AG04449 (cell line): ENCODE data around the gene SYNC.
A peak's percentile ranks its signal among the peaks of the same experiment; 100 is the strongest.

Experiments
- CTCF ChIA-PET: fragments of 350-600 bp; formaldehyde crosslinking; extraction: SDS; loops from one replicate; lab custom pipeline; 2021; ENCODE audit warnings: antibody characterized with exemption; lab: Yijun Ruan, JAX
- POLR2A ChIA-PET: fragments of 400-600, 350-600 bp; formaldehyde crosslinking; extraction: SDS; loops from one replicate; lab custom pipeline; 2020; ENCODE audit warnings: antibody characterized with exemption, inconsistent platforms; lab: Yijun Ruan, JAX
- DNase-seq: peaks from one replicate; pipeline ENCODE4 v3.0.0-alpha.2; 2010; ENCODE audit warnings: low read depth, low spot score
- H3K4me3 ChIP-seq: 2 replicates; pipeline ENCODE4 v1.5.1; 2011; ENCODE audit warnings: low read depth, mild to moderate bottlenecking, control low read depth, low read length
- TF ChIP-seq, protein P1 (sequence below): IDR thresholded peaks from one replicate; pipeline ENCODE4 v1.5.1; 2011; ENCODE audit warnings: mild to moderate bottlenecking, moderate library complexity, low read length, control low read depth, inconsistent platforms; ENCODE audit not compliant: insufficient read depth; ENCODE audit errors: missing control alignments

Gene SYNC

DNA sequence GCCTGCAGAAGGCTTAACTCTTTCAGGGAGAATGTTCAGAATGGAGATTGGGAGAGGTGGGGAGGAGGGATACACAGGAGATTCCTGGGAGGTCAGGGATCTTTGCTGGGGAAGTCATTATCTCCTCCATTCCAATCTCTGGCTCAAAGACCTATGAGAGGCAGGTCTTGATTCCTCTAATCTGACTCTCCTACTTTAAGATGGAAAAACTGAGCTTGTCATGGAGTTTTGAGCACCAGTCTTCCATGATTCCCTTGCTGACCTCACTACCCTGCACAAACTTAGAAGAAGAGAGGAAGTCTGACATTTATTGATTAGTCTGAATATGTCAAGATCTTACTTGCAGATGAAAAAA lies 41.5 kb upstream of the SYNC start:
- TF ChIP-seq, protein P1, sequence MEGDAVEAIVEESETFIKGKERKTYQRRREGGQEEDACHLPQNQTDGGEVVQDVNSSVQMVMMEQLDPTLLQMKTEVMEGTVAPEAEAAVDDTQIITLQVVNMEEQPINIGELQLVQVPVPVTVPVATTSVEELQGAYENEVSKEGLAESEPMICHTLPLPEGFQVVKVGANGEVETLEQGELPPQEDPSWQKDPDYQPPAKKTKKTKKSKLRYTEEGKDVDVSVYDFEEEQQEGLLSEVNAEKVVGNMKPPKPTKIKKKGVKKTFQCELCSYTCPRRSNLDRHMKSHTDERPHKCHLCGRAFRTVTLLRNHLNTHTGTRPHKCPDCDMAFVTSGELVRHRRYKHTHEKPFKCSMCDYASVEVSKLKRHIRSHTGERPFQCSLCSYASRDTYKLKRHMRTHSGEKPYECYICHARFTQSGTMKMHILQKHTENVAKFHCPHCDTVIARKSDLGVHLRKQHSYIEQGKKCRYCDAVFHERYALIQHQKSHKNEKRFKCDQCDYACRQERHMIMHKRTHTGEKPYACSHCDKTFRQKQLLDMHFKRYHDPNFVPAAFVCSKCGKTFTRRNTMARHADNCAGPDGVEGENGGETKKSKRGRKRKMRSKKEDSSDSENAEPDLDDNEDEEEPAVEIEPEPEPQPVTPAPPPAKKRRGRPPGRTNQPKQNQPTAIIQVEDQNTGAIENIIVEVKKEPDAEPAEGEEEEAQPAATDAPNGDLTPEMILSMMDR: no peak
- ChIA-PET POLR2A (no interaction called here), CTCF (interaction anchor here (0.9 to 1.5 kb wide), 4 partner anchors 15 to 33 kb away, joined by 4 to 6 read pairs (median 4); no protein-coding TSS in a partner anchor)
- no peak overlapping the region; the same call in 1 of the 2 replicates for H3K4me3 ChIP-seq
- no peak for DNase-seq

DNA sequence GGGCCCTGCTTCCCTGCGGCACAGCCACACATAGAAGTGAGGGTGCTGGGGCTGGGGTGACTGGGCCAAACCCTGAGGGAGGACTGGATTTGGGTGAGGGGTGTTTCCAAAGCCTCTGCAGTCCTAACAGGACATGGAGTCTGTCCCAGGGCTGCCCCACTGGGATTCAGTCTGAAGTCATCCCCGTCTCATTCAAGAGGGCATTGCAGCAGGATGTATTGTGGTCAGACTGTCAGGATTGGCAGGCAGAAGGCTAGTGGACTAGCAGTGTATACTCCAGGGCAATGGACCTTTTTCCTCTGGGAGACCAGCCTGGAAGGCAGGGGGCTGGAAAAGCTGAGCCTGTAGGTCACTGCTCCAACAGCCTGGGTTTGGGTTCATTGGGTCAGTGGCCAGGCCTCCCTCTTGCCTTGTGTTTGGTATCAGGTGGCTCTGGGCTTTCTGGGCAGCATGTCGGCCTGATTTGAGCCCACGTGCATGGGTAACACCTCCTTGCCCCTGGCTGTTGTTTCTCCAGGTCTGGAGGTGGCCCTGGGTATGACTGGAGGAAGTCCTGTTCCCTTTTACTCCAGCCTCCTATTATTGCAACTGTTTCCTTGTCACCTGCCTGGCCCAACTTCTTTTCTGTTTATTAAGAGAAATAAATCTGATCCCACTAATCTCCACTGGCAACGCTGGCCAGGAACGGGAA lies 41.0 kb upstream of the SYNC start:
- H3K4me3 ChIP-seq: peak overlapping the region; percentile 74
- CTCF ChIA-PET: interaction anchor here (1.2 to 1.7 kb wide), 5 partner anchors 10 to 31 kb away, joined by 3 to 11 read pairs (median 3); no protein-coding TSS in a partner anchor
- TF ChIP-seq, protein P1: no peak
- POLR2A ChIA-PET: interaction anchor here (1.4 kb wide), 1 partner anchor 48 kb away, joined by 4 read pairs; no protein-coding TSS in a partner anchor
- no peak for DNase-seq

GRCh38 chr1:32742956-32743355 lies 40.4 kb upstream of the SYNC start:
- DNase-seq: no peak
- CTCF ChIA-PET: interaction anchor here (0.5 to 1.7 kb wide), 8 partner anchors 11 to 427 kb away, joined by 3 to 11 read pairs (median 3); no protein-coding TSS in a partner anchor
- POLR2A ChIA-PET: interaction anchor here (1.4 kb wide), 1 partner anchor 48 kb away, joined by 4 read pairs; no protein-coding TSS in a partner anchor
- peak overlapping the region; percentile 74 for H3K4me3 ChIP-seq
- TF ChIP-seq, protein P1: no peak

GRCh38 chr1:32742199-32742947 lies 39.8 kb upstream of the SYNC start:
- TF ChIP-seq, protein P1: no peak
- peak overlapping the region; percentile 74 for H3K4me3 ChIP-seq
- POLR2A ChIA-PET: interaction anchor here (0.8 to 1.4 kb wide), 3 partner anchors 17 to 47 kb away, joined by 3 to 4 read pairs (median 3); partner anchors contain the start of gene SYNC
- DNase-seq: no peak
- CTCF ChIA-PET: interaction anchor here (0.5 to 1.7 kb wide), 11 partner anchors 11 to 426 kb away, joined by 3 to 11 read pairs (median 3); no protein-coding TSS in a partner anchor

DNA sequence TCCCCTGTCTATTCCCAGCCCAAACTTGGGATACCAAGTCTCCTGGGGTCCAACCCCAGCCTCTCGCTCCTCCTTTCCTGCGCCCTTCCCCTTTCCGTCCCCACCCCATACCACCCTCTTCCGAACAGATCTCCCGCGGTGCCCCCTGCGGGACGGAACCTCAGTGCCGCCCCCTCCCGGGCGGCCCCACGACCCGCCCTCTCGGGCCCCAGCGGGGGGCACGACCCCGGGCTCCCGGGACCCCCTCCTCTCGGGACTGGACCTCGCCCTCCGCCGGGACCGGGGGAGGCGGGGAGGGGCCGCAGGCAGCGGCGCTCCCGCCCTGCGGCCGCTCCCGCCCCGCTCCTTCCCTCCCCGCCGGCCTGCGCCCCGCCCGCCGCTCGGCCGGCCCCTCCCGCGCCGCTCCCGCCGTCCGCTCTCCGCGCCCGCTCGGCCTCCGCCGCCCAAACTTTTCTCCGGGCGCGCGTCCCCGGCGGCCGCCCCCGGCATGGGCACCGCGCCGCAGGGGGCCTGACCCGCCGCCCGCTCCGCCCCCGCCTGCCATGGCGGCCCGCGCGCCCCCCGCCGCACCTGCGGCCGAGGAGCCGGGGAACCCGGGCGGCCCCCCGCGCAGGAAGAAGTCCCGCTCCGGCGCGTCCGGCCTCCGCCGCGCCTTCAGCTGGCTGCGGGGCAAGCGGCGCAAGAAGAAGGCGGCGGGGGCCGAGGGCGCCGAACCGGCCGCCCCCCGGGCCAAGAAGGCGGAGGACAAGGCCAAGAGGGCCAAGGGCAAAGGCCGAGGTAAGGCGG lies 39.0 kb upstream of the SYNC start:
- TF ChIP-seq, protein P1: peak; percentile 55
- peak overlapping the region; percentile 74 for H3K4me3 ChIP-seq
- no peak for DNase-seq
- POLR2A ChIA-PET: interaction anchor here (0.8 to 1.0 kb wide), 2 partner anchors 17 to 39 kb away, joined by 3 read pairs; partner anchors contain the start of gene SYNC
- CTCF ChIA-PET: interaction anchor here (0.8 to 1.7 kb wide), 7 partner anchors 13 to 34 kb away, joined by 3 to 11 read pairs (median 4); no protein-coding TSS in a partner anchor
